Testis (tissue), 3 donors: ENCODE measurements around the gene ZNF624. TPM values are rescaled to one million over a fixed set of nuclear protein-coding genes. Genes with fewer than 3 reads are reported as not detected.

Experiments used
- DNase-seq: peaks from one replicate; pipeline ENCODE4 v3.0.0-alpha.2; 2019
- H3K27ac ChIP-seq, 2 donors: fragments of 200-600 bp; sonication (generic); one replicate each; pipeline ENCODE4 v1.5.1; 2019
- H3K27me3 ChIP-seq: fragments of 200-600 bp; sonication (generic); one replicate; pipeline ENCODE4 v1.5.1; 2019
- H3K36me3 ChIP-seq: fragments of 200-600 bp; sonication (generic); one replicate; pipeline ENCODE4 v1.5.1; 2017; ENCODE audit warnings: low read depth; ENCODE audit errors: missing control alignments
- H3K4me1 ChIP-seq: fragments of 200-600 bp; sonication (generic); one replicate; pipeline ENCODE4 v1.5.1; 2019
- H3K4me3 ChIP-seq, 2 donors: fragments of 200-600 bp; sonication (generic); one replicate each; pipeline ENCODE4 v1.5.1; 2017 to 2019
- H3K9me3 ChIP-seq: fragments of 200-600 bp; sonication (generic); one replicate; pipeline ENCODE4 v1.5.1; 2017
- CTCF ChIP-seq, 3 experiments: fragments of 450-650 bp in 2 of 3; fragments of 200-600 bp in 1 of 3; sonication (generic) in 1 of 3; IDR thresholded peaks; one replicate each; pipeline ENCODE4 v1.5.1; 2016 to 2019; ENCODE audit warnings: antibody characterized with exemption in 3 of 3, mild to moderate bottlenecking in 2 of 3, moderate library complexity in 1 of 3
- POLR2A ChIP-seq: fragments of 450-650 bp; IDR thresholded peaks from one replicate; pipeline ENCODE4 v1.6.1; 2017; ENCODE audit warnings: antibody characterized with exemption, mild to moderate bottlenecking, moderate library complexity
- WGBS, 2 donors: methylation state at CpG; one replicate each; pipeline ENCODE4 v1.1.5; 2018; 5-methylcytosine and 5-hydroxymethylcytosine counted together
- intact Hi-C: fragments of 100-400 bp; cut with DNase I; formaldehyde crosslinking; loops from one replicate; pipeline ENCODE4 v1.15.1; 2023; ENCODE audit warnings: low total_unique reads
- polyA plus RNA-seq: library from polyadenylated mRNA; stranded (reverse); fragments of 350-450 nt; fragmentation: Illumina TruSeq; extraction: RNeasy Lipid Tissue Mini Kit (QIAGEN cat#74804); gene quantifications from one replicate; pipeline ENCODE4 v1.2.3, GENCODE V29; 2014; ENCODE audit warnings: low read depth, low replicate concordance; ENCODE audit not compliant: insufficient read depth
- total RNA-seq, 2 donors: library from RNA; depleted of rRNA; stranded (reverse); fragments of >200 nt; gene quantifications; one replicate each; pipeline ENCODE4 v1.2.3, GENCODE V29; 2016

Gene ZNF624
- total and polyA plus RNA-seq, 3 donors from 2014 or later: 5.6 to 17.8 (median 17.3) TPM

GRCh38 chr17:16622540-16623277, 30.9 kb downstream of the ZNF624 start:
- no peak overlapping the region for H3K4me3 ChIP-seq
- no peaks in the 10 kb centered on the region for H3K27me3 ChIP-seq
- no peak overlapping the region for H3K27ac ChIP-seq
- intact Hi-C loops: no loop called here
- H3K9me3 ChIP-seq: no peaks in the 10 kb centered on the region
- H3K36me3 ChIP-seq: no peaks in the 10 kb centered on the region
- TF ChIP-seq POLR2A: no peak
- no peaks in the 10 kb centered on the region for H3K4me1 ChIP-seq
- WGBS, 2 donors: 95% methylated on average over 5 of the region's 5 CpGs
- DNase-seq: no peak

- H3K27ac ChIP-seq: no peak overlapping the region
- intact Hi-C loops: no loop called here
- no peak for TF ChIP-seq POLR2A
- peak overlapping the region; percentile 34 to 46 for H3K4me3 ChIP-seq
- H3K27me3 ChIP-seq: no peaks in the 10 kb centered on the region
- H3K9me3 ChIP-seq: no peaks in the 10 kb centered on the region
- no peaks in the 10 kb centered on the region for H3K36me3 ChIP-seq
- peak; percentile 65 for DNase-seq
- 81 to 83% methylated on average over 42 to 53 of the region's 53 CpGs for WGBS, 2 donors
- no peaks in the 10 kb centered on the region for H3K4me1 ChIP-seq
These were observed 36.1 kb downstream of the ZNF624 start for GRCh38 chr17:16617481-16618060.

GRCh38 chr17:16599537-16599936, 54.1 kb downstream of the ZNF624 start:
- Histone ChIP-seq H3K36me3 (no peaks in the 10 kb centered on the region), H3K4me1 (no peaks in the 10 kb centered on the region), H3K9me3 (no peaks in the 10 kb centered on the region), H3K27me3 (no peaks in the 10 kb centered on the region), H3K4me3 (no peak overlapping the region), H3K27ac (no peak overlapping the region)
- no peak for DNase-seq
- no peak for TF ChIP-seq POLR2A
- 62 to 70% methylated on average over 5 of the region's 5 CpGs for WGBS, 2 donors
- intact Hi-C loops: no loop called here

- DNase-seq: no peak
These were observed 60.1 kb downstream of the ZNF624 start for GRCh38 chr17:16593356-16594102.

GRCh38 chr17:16589097-16589969, 64.3 kb downstream of the ZNF624 start:
- intact Hi-C loops: no loop called here
- peak; percentile 95 for DNase-seq
- 5 to 28% methylated on average over 6 to 50 of the region's 53 CpGs for WGBS, 2 donors

More at GRCh38 chr17:16593356-16594102, 60.1 kb downstream of the ZNF624 start:
- Histone ChIP-seq H3K4me3 (no peak overlapping the region), H3K4me1 (no peaks in the 10 kb centered on the region), H3K36me3 (no peaks in the 10 kb centered on the region), H3K9me3 (no peaks in the 10 kb centered on the region), H3K27ac (no peak overlapping the region), H3K27me3 (no peaks in the 10 kb centered on the region)
- intact Hi-C loops: no loop called here
- WGBS, 2 donors: 79 to 80% methylated on average over 2 of the region's 2 CpGs
- no peak for TF ChIP-seq CTCF (IDR thresholded peaks at IDR 0.05)
- TF ChIP-seq POLR2A: no peak

More at GRCh38 chr17:16589097-16589969, 64.3 kb downstream of the ZNF624 start:
- peak overlapping the region; percentile 46 to 80 for H3K27ac ChIP-seq
- no peaks in the 10 kb centered on the region for H3K27me3 ChIP-seq
- peak overlapping the region; percentile 66 to 71 for H3K4me3 ChIP-seq
- no peaks in the 10 kb centered on the region for H3K9me3 ChIP-seq
- H3K4me1 ChIP-seq: no peaks in the 10 kb centered on the region
- TF ChIP-seq POLR2A (no peak), CTCF (IDR thresholded peaks at IDR 0.05) (peak; percentile 89 to 98 (median 94))
- no peaks in the 10 kb centered on the region for H3K36me3 ChIP-seq
